ENCODE data around the gene ITIH1. TPM values are rescaled to one million over a fixed set of nuclear protein-coding genes. Genes with fewer than 3 reads are reported as not detected.

The ITIH1 gene
- total RNA-seq, 1 donor from 2014 or later, result 0.80 TPM

DNA sequence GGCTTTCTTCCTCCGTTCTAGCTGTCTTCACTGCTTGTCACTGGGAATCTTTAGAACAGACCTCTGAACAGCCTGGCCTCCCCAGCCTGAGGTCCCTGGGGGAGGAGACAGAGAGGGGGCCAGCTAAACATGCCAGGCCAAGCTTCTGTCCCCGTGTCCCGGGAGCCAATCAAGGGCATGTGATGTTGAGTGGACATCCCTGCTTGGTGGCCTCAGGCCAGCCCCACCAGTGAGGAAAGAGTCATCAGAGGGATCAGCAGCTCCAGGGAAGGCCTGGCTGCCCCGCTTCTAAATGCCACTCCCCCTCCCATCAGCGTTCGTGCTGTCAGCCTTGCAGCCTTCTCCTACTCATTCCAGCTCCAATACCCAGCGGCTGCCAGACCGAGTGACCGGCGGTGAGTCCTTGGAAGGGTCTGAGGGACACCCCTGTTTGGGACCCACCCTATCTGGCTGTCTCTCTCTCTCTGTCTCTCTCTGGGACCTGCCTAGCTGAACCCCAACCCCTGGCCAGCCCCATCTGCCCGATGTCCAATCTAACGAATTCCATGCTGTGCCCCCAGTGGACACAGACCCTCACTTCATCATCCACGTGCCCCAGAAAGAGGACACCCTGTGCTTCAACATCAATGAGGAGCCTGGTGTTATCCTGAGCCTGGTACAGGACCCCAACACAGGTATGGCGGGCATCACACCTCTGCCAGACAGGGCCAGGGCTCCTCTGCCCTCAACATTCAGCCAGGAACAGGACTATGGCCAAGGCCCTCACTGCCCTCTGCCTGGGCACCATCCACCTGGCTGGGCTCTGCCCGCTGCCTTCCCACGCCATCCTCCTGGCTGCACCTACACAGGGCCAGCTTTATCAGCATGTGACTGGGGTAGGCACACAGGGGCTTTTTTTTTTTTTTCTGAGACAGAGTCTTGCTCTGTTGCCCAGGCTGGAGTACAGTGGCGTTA is 10.6 kb downstream of the ITIH1 start:
- DNase-seq, result no peak
- TF ChIP-seq, protein P1, sequence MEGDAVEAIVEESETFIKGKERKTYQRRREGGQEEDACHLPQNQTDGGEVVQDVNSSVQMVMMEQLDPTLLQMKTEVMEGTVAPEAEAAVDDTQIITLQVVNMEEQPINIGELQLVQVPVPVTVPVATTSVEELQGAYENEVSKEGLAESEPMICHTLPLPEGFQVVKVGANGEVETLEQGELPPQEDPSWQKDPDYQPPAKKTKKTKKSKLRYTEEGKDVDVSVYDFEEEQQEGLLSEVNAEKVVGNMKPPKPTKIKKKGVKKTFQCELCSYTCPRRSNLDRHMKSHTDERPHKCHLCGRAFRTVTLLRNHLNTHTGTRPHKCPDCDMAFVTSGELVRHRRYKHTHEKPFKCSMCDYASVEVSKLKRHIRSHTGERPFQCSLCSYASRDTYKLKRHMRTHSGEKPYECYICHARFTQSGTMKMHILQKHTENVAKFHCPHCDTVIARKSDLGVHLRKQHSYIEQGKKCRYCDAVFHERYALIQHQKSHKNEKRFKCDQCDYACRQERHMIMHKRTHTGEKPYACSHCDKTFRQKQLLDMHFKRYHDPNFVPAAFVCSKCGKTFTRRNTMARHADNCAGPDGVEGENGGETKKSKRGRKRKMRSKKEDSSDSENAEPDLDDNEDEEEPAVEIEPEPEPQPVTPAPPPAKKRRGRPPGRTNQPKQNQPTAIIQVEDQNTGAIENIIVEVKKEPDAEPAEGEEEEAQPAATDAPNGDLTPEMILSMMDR (IDR thresholded peaks at IDR 0.05), result no peak
- no peaks in the 10 kb centered on the region for H3K4me1 Mint-ChIP-seq
- H3K27me3 Mint-ChIP-seq, result no peaks in the 10 kb centered on the region
- H3K4me3 Mint-ChIP-seq, result no peak overlapping the region
- H3K9me3 Mint-ChIP-seq, result no peaks in the 10 kb centered on the region
- CTCF ChIA-PET, result no interaction called here
- H3K27ac Mint-ChIP-seq, result no peak overlapping the region
- POLR2A ChIA-PET, result no interaction called here
- intact Hi-C loops (cut with micrococcal nuclease), result no loop called here
- H3K36me3 Mint-ChIP-seq (ENCODE audit: low read depth), result no peaks in the 10 kb centered on the region
- ATAC-seq (ENCODE audit: low read depth), result no peak

DNA sequence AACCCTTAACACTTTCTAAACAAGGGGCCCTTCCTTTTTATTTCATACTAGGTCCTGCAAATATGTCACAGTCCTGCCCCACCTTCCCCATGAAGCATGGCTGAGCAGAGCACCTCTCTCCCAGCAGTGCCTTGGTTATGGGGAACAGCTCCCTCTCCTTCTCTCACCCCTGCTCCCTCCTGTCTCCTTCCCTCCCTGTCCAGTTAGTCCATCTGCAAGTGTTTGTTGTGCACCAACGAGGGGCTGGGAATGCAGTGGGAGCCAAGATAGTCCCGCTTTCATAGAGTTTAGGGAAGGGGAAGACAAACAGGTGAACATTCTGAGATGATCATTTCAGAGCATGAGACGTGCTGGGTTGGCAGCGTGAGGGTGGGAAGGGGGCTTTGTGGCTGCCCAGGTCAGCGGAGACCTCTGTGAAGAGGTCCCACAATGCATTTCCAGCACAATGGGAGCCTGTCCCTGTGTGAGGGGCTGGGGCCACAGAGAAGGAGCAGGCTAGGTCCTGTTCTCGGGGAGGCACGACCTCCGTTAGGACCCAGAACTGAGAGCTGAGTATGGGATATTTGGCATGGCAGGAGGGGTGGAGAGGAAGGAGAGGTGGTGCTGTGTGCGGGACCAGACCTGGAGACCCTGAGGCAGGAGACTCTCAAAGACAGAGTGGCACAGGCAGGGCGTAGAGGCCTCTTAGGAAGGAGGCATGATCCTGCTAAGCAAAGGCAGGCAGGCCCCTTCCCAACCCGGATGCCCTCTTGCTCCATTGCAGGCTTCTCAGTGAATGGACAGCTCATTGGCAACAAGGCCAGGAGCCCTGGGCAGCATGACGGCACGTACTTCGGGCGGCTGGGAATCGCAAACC is 11.7 kb downstream of the ITIH1 start:
- Mint-ChIP-seq H3K27ac (no peak overlapping the region), H3K36me3 (ENCODE audit: low read depth) (no peaks in the 10 kb centered on the region), H3K4me3 (no peak overlapping the region), H3K9me3 (no peaks in the 10 kb centered on the region), H3K4me1 (no peaks in the 10 kb centered on the region), H3K27me3 (no peaks in the 10 kb centered on the region)
- ATAC-seq (ENCODE audit: low read depth) (no peak), DNase-seq (no peak)
- ChIA-PET POLR2A (no interaction called here), CTCF (no interaction called here)
- intact Hi-C loops (cut with micrococcal nuclease), result no loop called here
- TF ChIP-seq, protein P1 (IDR thresholded peaks at IDR 0.05), result no peak

DNA sequence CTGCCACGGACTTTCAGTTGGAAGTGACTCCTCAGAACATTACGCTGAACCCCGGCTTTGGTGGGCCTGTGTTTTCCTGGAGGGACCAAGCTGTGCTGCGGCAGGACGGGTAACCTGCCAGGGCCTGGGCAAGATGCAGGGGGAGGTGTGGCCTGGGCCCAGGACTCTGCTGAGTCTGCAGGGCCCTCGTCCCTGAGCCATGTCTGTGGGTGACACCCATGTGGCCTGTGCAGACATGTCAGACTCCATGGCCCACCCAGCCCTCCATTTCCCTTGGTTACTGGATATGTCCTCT is 12.3 kb downstream of the ITIH1 start:
- H3K9me3 Mint-ChIP-seq, result no peaks in the 10 kb centered on the region
- intact Hi-C loops (cut with micrococcal nuclease), result no loop called here
- H3K4me1 Mint-ChIP-seq, result no peaks in the 10 kb centered on the region
- ChIA-PET POLR2A (no interaction called here), CTCF (no interaction called here)
- DNase-seq (no peak), ATAC-seq (ENCODE audit: low read depth) (no peak)
- H3K36me3 Mint-ChIP-seq (ENCODE audit: low read depth), result no peaks in the 10 kb centered on the region
- H3K4me3 Mint-ChIP-seq, result no peak overlapping the region
- no peaks in the 10 kb centered on the region for H3K27me3 Mint-ChIP-seq
- no peak overlapping the region for H3K27ac Mint-ChIP-seq
- TF ChIP-seq, protein P1 (IDR thresholded peaks at IDR 0.05), result no peak

DNA sequence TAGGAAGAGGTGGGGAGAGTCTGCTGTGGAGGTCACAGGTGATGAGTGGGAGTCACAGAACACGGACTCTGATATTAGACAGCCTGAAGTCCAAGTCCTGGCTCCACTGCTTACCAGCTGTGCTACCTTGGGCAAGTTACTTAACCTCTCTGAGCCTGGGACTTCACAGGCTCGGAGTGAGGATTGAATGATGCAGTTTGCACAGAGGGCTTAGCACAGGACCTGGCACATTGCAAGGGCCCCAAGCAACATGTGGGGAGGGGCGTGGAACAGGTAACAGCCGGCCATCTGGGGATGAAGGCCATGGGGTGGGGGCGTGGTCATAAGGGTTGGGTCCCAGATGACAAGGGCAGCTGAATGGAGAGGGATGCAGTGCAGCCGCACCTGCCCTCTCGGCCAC is 12.9 kb downstream of the ITIH1 start:
- Mint-ChIP-seq H3K4me1 (no peaks in the 10 kb centered on the region), H3K9me3 (no peaks in the 10 kb centered on the region), H3K4me3 (no peak overlapping the region), H3K27me3 (no peaks in the 10 kb centered on the region), H3K27ac (no peak overlapping the region), H3K36me3 (ENCODE audit: low read depth) (no peaks in the 10 kb centered on the region)
- TF ChIP-seq, protein P1 (IDR thresholded peaks at IDR 0.05), result no peak
- intact Hi-C loops (cut with micrococcal nuclease), result no loop called here
- POLR2A ChIA-PET, result no interaction called here
- ATAC-seq (ENCODE audit: low read depth), result no peak
- no peak for DNase-seq
- CTCF ChIA-PET, result no interaction called here

DNA sequence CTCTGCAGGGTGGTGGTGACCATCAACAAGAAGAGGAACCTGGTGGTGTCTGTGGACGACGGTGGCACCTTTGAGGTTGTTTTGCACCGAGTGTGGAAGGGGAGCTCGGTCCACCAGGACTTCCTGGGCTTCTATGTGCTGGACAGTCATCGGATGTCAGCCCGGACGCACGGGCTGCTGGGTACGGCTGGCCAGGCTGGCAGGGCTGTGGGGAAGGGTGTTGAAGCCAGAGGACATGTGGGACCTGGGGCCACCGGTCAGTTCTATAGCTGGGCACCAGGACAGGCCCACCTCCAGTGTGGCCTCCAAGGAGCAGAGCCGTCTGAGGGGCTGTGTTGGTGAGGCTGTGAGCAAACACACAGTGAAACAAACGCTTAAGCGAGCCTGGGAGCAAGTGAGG is 13.3 kb downstream of the ITIH1 start:
- no peaks in the 10 kb centered on the region for H3K27me3 Mint-ChIP-seq
- H3K36me3 Mint-ChIP-seq (ENCODE audit: low read depth), result no peaks in the 10 kb centered on the region
- no peak overlapping the region for H3K4me3 Mint-ChIP-seq
- ATAC-seq (ENCODE audit: low read depth), result no peak
- H3K4me1 Mint-ChIP-seq, result no peaks in the 10 kb centered on the region
- no peak for DNase-seq
- H3K27ac Mint-ChIP-seq, result no peak overlapping the region
- TF ChIP-seq, protein P1 (IDR thresholded peaks at IDR 0.05), result no peak
- ChIA-PET CTCF (no interaction called here), POLR2A (no interaction called here)
- H3K9me3 Mint-ChIP-seq, result no peaks in the 10 kb centered on the region
- intact Hi-C loops (cut with micrococcal nuclease), result no loop called here

All from activated B cell treated with CpG ODN at 0.5 μM for 24 hours (primary cell).